Natural killer cell treated with Interleukin-12 subunit alpha and Interleukin-12 subunit beta and Interleukin-15 and Interleukin-18, amount 100 ng/mL, for 72 hours (primary cell): ENCODE measurements around the gene TNIK. TPM values are rescaled to one million over a fixed set of nuclear protein-coding genes. Genes with fewer than 3 reads are reported as not detected.

Experiments
- ATAC-seq, 2 donors: fragments of 150-1000 bp; cut with Tn5 transposase in 1 of 2; sonication (Bioruptor Pico), chemical (Tn5 transposase) in 1 of 2; 2 replicates each; pipeline ENCODE4 v1.10.0; 2021
- DNase-seq: peaks from one replicate; pipeline ENCODE4 v3.0.0; 2022; ENCODE audit warnings: low spot score
- H3K27ac Mint-ChIP-seq, 2 donors: 1 replicate in 1 of 2; 2 replicates in 1 of 2; pipeline ENCODE4 v1.8.0; 2022; ENCODE audit warnings: mixed read lengths in 2 of 2, mild to moderate bottlenecking in 1 of 2, moderate library complexity in 1 of 2
- H3K27me3 Mint-ChIP-seq, 2 donors: 1 replicate in 1 of 2; 2 replicates in 1 of 2; pipeline ENCODE4 v1.8.0; 2022; ENCODE audit warnings: mixed read lengths in 2 of 2
- H3K36me3 Mint-ChIP-seq: one replicate; pipeline ENCODE4 v1.8.0; 2022; ENCODE audit warnings: mixed read lengths
- H3K4me1 Mint-ChIP-seq, 2 donors: 1 replicate in 1 of 2; 2 replicates in 1 of 2; pipeline ENCODE4 v1.8.0; 2022; ENCODE audit warnings: low read depth in 2 of 2, mixed read lengths in 2 of 2, mild to moderate bottlenecking in 1 of 2
- H3K4me3 Mint-ChIP-seq: one replicate; pipeline ENCODE4 v1.8.0; 2022; ENCODE audit warnings: mixed read lengths
- H3K9me3 Mint-ChIP-seq: 2 replicates; pipeline ENCODE4 v1.8.0; 2022; ENCODE audit warnings: mixed read lengths
- total RNA-seq, 2 donors: library from RNA; stranded (reverse); gene quantifications; one replicate each; pipeline ENCODE4 v1.2.3, GENCODE V29; 2022

TNIK gene
- total RNA-seq, 2 donors from 2014 or later, result 44.3 to 48.5 TPM

DNA sequence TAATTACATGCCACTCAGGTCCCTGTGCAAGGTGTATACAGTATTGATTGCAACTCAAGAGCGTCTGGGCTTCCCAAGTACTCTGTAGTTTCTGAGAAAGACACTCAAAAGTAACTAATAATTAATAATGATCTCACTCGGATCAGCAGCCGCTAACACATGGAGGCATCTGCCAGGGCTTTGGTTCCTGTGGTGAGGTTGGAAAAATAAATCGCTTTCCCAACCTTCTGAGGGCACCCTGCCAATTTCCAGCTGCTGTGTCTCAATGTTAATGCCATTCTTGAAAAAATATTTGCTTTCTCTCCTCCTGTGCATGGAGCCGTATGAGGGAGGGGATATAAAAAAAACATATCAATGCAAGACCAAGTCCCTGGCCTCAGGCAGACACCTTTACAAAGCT lies 317.2 kb downstream of the TNIK start:
- Mint-ChIP-seq H3K9me3 (no peaks in the 10 kb centered on the region), H3K4me3 (no peak overlapping the region), H3K27me3 (no peaks in the 10 kb centered on the region), H3K36me3 (no peaks in the 10 kb centered on the region), H3K4me1 (peaks cover 0 to 3% of the 10 kb centered on the region in 2 donors), H3K27ac (no peak overlapping the region)
- DNase-seq (no peak), ATAC-seq (no peak)

DNA sequence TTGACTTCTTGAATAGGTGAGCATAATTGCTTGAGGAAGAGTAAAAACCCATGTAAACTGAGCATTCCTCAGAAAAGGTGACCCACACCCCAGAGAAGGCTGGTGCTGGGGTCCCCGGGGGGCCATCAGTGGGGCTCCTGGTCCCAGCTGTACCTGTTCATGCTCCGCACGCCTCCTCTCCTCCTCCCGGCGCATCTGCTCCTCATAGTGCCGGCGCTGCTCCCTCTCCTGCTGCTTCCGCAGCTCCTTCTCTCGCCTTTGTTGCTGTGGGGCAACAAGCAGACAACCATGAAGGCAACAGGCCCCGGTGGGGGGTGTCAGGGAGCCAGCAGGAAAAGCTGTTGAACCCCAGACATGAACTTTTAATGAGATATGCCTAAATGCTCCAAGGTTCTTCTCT lies 320.0 kb downstream of the TNIK start:
- ATAC-seq (no peak), DNase-seq (no peak)
- Mint-ChIP-seq H3K4me1 (peaks cover 3 to 6% of the 10 kb centered on the region in 2 donors), H3K9me3 (no peaks in the 10 kb centered on the region), H3K27me3 (no peaks in the 10 kb centered on the region), H3K36me3 (peaks cover 10% of the 10 kb centered on the region), H3K27ac (no peak overlapping the region), H3K4me3 (no peak overlapping the region)

DNA sequence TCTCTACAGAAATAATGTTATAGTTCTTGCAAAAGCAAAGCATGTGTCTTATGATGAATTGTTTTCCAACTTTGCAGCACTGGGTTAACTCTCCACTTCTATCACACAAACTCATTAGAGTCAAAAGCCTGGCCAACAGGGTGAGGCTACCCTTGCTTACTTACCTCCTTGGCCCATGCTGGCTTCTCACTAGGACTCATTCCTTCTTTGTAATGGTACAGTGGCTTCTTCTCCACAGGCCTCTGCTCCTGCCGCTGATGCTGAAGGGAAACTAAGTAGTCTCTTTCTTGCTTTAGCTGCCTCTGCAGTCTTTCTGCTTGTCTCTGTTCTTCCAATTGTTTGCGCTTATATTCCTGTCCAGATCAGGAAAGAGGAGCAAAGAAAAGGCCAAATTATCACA lies 322.2 kb downstream of the TNIK start:
- ATAC-seq (no peak), DNase-seq (no peak)
- Mint-ChIP-seq H3K4me1 (peaks cover 0 to 6% of the 10 kb centered on the region in 2 donors), H3K9me3 (no peaks in the 10 kb centered on the region), H3K36me3 (peaks cover 10% of the 10 kb centered on the region), H3K27ac (no peak overlapping the region), H3K4me3 (no peak overlapping the region), H3K27me3 (no peaks in the 10 kb centered on the region)

DNA sequence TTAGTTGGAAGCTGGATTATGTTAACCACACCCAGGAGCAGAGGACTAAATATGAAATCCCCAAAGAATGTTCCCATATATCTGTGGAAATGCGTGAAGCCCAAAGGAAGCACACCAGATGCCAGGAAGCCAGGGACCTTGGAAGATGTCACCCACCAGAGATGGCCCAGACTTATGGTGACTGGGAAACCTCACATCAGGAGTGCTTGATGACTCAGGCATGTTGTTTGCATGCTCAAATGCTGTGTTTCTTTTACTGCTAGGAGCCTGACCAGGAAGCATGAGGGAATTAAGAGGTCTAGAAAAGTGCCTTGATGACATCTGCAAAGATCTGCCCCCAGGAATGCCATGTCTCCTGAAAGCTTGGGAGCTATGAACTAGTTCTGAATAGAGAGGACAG lies 324.7 kb downstream of the TNIK start:
- no peaks in the 10 kb centered on the region for H3K27me3 Mint-ChIP-seq
- H3K4me3 Mint-ChIP-seq, result no peak overlapping the region
- no peaks in the 10 kb centered on the region for H3K9me3 Mint-ChIP-seq
- peaks cover 0 to 6% of the 10 kb centered on the region in 2 donors for H3K4me1 Mint-ChIP-seq
- ATAC-seq, result no peak
- H3K36me3 Mint-ChIP-seq, result peaks cover 10% of the 10 kb centered on the region
- no peak overlapping the region for H3K27ac Mint-ChIP-seq
- DNase-seq, result no peak

DNA sequence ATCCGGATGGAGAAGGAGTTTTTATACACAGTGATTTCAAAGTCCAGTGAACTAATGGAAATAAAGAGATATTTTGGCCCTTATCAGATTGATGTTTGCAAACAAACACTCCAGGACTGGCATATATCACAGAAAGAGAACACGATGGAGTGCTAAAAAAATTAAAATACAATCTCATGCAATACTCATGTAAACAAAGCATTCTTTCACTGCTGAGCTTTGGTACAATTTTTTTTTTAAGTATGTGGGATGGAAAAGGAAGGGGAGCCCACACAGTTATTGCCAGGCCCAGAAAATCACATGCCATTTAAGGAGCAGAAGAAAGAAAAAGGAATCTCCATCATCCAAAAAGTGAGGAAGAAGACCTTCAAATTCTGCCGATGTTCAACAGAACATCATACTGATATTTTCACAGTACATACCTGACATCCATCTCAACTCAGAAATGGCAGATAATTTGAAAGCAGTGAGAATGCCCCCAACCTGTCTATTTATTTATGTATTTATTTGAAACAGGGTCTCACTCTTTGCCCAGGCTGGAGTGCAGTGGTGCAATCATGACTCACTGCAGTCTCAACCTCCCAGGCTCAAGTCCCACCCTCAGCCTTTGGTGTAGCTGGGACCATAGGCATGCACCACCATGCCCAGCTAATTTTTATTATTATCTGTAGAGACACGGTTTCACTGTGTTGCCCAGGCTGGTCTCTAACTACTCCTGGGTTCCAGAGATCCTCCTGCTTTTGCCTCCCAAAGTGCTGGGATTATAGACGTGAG lies 326.2 kb downstream of the TNIK start:
- H3K4me3 Mint-ChIP-seq, result no peak overlapping the region
- DNase-seq, result no peak
- no peak for ATAC-seq
- H3K4me1 Mint-ChIP-seq, result peaks cover 3 to 6% of the 10 kb centered on the region in 2 donors
- peaks cover 15% of the 10 kb centered on the region for H3K36me3 Mint-ChIP-seq
- no peak overlapping the region for H3K27ac Mint-ChIP-seq
- H3K9me3 Mint-ChIP-seq, result no peaks in the 10 kb centered on the region
- no peaks in the 10 kb centered on the region for H3K27me3 Mint-ChIP-seq

DNA sequence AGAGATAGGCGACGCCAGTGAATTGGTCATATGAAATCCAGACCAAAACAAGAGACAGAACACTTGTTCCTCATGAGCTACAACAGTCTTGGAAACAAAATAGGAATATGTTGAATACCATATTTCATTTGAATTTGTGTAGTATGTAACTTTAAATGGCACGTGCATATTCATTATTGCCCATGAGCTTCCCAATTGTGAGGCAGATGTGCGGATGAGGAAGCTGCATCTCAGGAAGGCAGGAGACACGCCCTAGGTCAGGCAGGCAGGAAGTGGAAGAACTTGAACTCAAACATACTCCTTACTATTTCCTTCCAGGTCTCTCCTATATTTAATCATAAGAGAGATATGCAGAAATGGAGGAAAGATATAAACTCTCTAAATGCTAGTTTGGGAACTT lies 326.9 kb downstream of the TNIK start:
- DNase-seq (no peak), ATAC-seq (no peak)
- H3K4me1 Mint-ChIP-seq, result peaks cover 3 to 6% of the 10 kb centered on the region in 2 donors
- H3K27ac Mint-ChIP-seq, result no peak overlapping the region
- no peak overlapping the region for H3K4me3 Mint-ChIP-seq
- no peaks in the 10 kb centered on the region for H3K27me3 Mint-ChIP-seq
- H3K9me3 Mint-ChIP-seq, result no peaks in the 10 kb centered on the region
- peaks cover 15% of the 10 kb centered on the region for H3K36me3 Mint-ChIP-seq

DNA sequence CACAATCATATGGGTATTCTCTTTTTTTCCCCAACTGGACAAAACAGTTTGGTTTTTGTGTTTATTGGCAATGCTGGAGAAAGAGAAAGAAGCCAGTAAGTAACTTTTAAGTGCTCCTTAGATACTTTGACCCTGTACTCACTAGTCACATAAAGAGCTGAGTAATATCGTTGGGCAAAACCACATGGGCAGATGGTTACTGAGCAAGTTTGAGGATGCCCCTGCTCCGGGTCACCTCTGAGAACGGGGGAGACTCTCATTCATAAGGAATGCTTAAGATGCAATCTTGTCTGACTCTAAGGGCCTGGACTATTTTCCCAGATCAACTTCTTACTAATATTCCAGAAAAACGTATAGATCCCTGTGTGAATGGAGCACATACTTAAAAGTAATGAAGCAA lies 327.3 kb downstream of the TNIK start:
- DNase-seq (no peak), ATAC-seq (no peak)
- Mint-ChIP-seq H3K9me3 (no peaks in the 10 kb centered on the region), H3K36me3 (peaks cover 15% of the 10 kb centered on the region), H3K4me3 (no peak overlapping the region), H3K27ac (no peak overlapping the region), H3K27me3 (no peaks in the 10 kb centered on the region), H3K4me1 (peaks cover 3 to 6% of the 10 kb centered on the region in 2 donors)

DNA sequence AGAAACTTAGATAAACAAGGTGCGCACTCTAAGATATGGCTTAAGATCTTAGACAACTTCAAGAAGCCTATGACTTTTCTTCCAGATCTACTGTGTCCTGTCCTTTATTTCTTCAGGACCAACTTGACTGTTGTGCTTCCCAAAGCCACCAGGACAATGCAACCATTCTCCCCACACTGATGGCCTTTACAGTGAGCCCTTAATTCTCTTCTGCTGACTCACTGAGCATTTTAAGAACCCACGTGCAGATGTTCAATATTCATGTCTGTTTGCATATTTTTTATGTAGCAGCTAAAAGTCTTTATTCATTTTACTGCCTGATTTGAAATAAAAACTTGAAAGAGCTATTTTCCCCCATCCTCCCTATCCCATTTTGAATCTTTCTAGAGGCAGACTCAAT lies 330.4 kb downstream of the TNIK start:
- peaks cover 0 to 6% of the 10 kb centered on the region in 2 donors for H3K4me1 Mint-ChIP-seq
- no peak overlapping the region for H3K4me3 Mint-ChIP-seq
- DNase-seq (no peak), ATAC-seq (no peak)
- H3K27ac Mint-ChIP-seq, result no peak overlapping the region
- H3K36me3 Mint-ChIP-seq, result peaks cover 10% of the 10 kb centered on the region
- no peaks in the 10 kb centered on the region for H3K9me3 Mint-ChIP-seq
- no peaks in the 10 kb centered on the region for H3K27me3 Mint-ChIP-seq

DNA sequence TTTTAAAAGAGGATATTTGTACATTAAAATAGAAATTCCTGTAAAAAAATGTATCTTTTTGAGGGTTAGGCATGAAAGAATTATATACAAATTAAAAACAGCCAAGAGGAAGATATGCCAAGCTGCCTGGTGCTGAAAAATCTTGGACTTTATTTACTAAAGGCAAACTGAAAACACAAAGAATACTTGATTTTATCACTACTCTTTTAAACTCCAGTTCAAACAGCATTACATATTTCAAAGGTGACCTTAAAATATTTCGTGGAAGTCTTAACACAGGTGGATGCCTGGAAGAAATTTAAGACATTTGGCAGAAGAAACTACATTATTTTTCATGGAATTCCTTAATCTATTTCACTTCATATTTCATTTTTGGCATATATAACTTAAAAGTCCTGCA lies 332.6 kb downstream of the TNIK start:
- Mint-ChIP-seq H3K27me3 (no peaks in the 10 kb centered on the region), H3K4me1 (peaks cover 0 to 6% of the 10 kb centered on the region in 2 donors), H3K9me3 (no peaks in the 10 kb centered on the region), H3K27ac (no peak overlapping the region), H3K36me3 (peaks cover 18% of the 10 kb centered on the region), H3K4me3 (no peak overlapping the region)
- ATAC-seq (no peak), DNase-seq (no peak)

DNA sequence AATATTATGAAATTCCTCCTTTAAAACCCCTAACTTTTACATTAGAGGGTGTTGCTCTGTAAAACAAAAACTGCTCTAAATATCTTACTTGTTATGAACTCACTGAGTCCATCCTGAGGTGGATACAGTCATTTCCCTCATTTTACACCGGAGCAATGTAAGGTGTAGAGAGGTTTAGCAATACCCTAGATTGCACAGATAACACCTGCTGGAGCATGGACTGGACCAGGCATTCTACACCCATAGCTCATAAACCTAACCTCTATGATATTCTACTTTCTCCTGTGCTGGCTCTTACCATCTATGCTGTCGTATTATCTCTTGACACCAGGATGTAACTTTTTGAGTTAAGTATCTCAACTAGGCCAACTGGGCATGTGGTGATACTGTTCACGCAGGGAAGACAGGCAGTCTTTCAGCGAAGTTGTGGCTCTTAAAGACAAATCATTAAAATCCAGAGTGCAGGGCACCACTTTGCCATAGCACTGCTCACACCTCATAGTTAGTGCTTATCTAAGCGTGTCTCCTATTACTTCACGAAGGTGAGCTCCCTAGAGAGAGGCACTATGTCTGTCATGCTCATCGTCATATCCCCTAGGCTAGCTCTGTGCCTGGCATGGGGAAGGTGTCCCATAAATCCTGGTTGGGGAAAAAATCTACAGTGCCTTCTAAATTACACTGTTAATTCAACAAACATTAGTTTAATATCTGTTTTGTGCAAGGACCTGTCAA lies 333.6 kb downstream of the TNIK start:
- Mint-ChIP-seq H3K4me3 (no peak overlapping the region), H3K27ac (no peak overlapping the region), H3K27me3 (no peaks in the 10 kb centered on the region), H3K9me3 (no peaks in the 10 kb centered on the region), H3K4me1 (peaks cover 0 to 6% of the 10 kb centered on the region in 2 donors), H3K36me3 (peaks cover 18% of the 10 kb centered on the region)
- DNase-seq (no peak), ATAC-seq (no peak)

DNA sequence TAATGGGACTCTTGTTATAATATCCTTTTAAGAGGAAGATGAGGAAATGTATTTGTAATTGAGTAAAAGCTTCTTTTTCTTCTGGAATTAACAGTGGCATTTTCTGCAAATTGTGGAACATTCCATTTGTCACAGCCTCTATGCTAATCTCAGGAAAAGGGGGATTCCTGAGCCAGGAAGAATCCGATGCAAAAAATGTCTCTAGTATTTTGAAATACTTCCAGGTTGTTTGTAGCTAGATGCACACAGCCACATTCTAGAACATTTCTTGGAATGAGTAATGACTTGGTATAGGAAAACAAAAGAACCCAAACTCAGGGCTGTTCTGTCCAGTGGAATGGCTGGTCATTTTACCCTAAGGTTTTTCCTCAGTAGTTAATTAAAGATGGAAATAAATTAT lies 335.2 kb downstream of the TNIK start:
- Mint-ChIP-seq H3K4me1 (peaks cover 0 to 6% of the 10 kb centered on the region in 2 donors), H3K36me3 (peaks cover 26% of the 10 kb centered on the region), H3K27ac (no peak overlapping the region), H3K27me3 (no peaks in the 10 kb centered on the region), H3K4me3 (no peak overlapping the region), H3K9me3 (no peaks in the 10 kb centered on the region)
- ATAC-seq (no peak), DNase-seq (no peak)

DNA sequence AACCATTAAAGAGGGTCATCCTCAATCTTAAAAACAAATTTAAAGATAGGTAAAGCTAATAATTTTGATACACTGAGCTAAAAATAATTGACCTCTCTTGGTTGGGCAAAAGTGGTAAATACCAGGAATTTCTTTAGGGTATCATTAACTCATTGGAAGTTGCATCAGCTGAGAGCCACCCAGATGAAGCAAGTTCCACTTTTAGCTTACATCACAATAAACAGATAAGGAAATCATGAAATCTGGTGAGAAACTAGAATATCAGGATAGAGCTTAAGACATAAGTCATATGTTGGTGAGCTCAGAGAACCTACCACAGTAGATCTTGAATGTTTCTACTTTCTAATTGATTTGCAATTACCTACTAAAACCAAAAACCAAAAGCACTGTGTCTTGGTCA lies 336.3 kb downstream of the TNIK start:
- H3K36me3 Mint-ChIP-seq, result peaks cover 29% of the 10 kb centered on the region
- H3K4me1 Mint-ChIP-seq, result peaks cover 0 to 3% of the 10 kb centered on the region in 2 donors
- ATAC-seq (no peak), DNase-seq (no peak)
- no peak overlapping the region for H3K27ac Mint-ChIP-seq
- no peaks in the 10 kb centered on the region for H3K9me3 Mint-ChIP-seq
- H3K27me3 Mint-ChIP-seq, result no peaks in the 10 kb centered on the region
- no peak overlapping the region for H3K4me3 Mint-ChIP-seq

DNA sequence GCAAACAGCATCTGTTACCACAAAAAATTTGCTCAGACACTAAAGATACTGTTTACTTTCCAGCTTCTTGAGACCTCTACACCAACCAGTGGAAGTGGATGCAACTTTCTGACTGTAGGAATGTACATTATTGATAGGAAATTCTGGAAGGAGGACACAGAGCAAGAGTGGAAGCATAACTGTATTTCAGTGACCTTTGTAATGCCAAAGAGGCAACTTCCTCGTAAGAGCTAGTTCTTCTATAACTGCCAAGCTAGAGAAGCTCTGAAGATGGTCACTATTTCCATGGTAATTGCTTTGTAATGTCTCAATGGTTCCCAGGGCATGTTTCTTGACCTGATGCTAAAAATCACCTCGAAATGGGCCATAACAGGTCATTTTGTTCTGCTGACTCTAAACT lies 337.3 kb downstream of the TNIK start:
- H3K9me3 Mint-ChIP-seq, result no peaks in the 10 kb centered on the region
- H3K27me3 Mint-ChIP-seq, result no peaks in the 10 kb centered on the region
- ATAC-seq (no peak), DNase-seq (no peak)
- H3K27ac Mint-ChIP-seq, result no peak overlapping the region
- peaks cover 3 to 6% of the 10 kb centered on the region in 2 donors for H3K4me1 Mint-ChIP-seq
- no peak overlapping the region for H3K4me3 Mint-ChIP-seq
- peaks cover 29% of the 10 kb centered on the region for H3K36me3 Mint-ChIP-seq

DNA sequence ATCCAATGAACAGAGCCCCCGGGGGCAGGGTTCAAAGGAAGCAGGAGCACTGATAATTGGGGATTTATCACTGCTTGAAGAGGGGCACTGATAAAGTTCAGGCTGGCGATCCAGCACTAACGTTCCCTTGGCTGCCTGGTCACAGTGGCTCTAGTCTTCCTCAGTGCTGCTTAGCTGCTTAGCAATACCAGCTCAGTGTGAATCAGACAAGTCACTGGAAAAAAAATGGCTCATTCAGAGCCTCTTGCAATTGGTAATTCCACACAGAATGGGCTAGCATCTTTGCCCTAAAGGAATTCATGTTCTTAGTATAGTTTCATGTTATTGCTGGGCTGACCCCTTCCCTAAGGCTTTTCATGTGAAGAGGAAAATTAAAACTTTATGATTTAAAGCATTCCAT lies 338.0 kb downstream of the TNIK start:
- Mint-ChIP-seq H3K4me1 (peaks cover 4 to 9% of the 10 kb centered on the region in 2 donors), H3K9me3 (no peaks in the 10 kb centered on the region), H3K27ac (no peak overlapping the region), H3K36me3 (peaks cover 29% of the 10 kb centered on the region), H3K27me3 (no peaks in the 10 kb centered on the region), H3K4me3 (no peak overlapping the region)
- ATAC-seq, result no peak
- no peak for DNase-seq
